ENCODE measurements around the gene CYP4V2. TPM values are rescaled to one million over a fixed set of nuclear protein-coding genes. Genes with fewer than 3 reads are reported as not detected.
"Not testable (repeated sequence)": the region's sequence is repeated elsewhere in the genome, so short reads cannot be mapped to it uniquely, and the experiment has no call there.

Gene CYP4V2
- polyA plus RNA-seq, 3 donors, result 11.8 to 18.1 (median 14.0) TPM

- 31 to 63% (median 56%) methylated on average over 1 of the region's 1 CpG for WGBS, 3 donors
- no peak overlapping the region for H3K27ac ChIP-seq (ENCODE audit: low read depth, low read length)
Measured at GRCh38 chr4:186217733-186218293, 26.4 kb downstream of the CYP4V2 start.

- no peak overlapping the region for H3K27ac ChIP-seq (ENCODE audit: low read depth, low read length)
- WGBS, 3 donors, result 86 to 97% (median 90%) methylated on average over 1 of the region's 1 CpG
Measured at GRCh38 chr4:186221624-186222023, 30.3 kb downstream of the CYP4V2 start.

GRCh38 chr4:186225848-186226247 lies 34.5 kb downstream of the CYP4V2 start:
- H3K27ac ChIP-seq (ENCODE audit: low read depth, low read length), result no peak overlapping the region

- H3K27ac ChIP-seq (ENCODE audit: low read depth, low read length), result no peak overlapping the region
- WGBS, 3 donors, result 92 to 96% (median 92%) methylated on average over 3 of the region's 3 CpGs
Measured at GRCh38 chr4:186226521-186227189, 35.3 kb downstream of the CYP4V2 start.

GRCh38 chr4:186227221-186227620 lies 35.9 kb downstream of the CYP4V2 start, which contains the start of gene KLKB1:
Gene KLKB1, plus strand, starts transcription at chr4:186227507. Its CDS starts 689 bp downstream, at chr4:186228196.
- 60 to 71% (median 61%) methylated on average over 5 of the region's 5 CpGs for WGBS, 3 donors
- no peak within 1 kb of the TSS for H3K27ac ChIP-seq (ENCODE audit: low read depth, low read length)

- no peak overlapping the region for H3K27ac ChIP-seq (ENCODE audit: low read depth, low read length)
- WGBS, 3 donors, result 28 to 46% (median 30%) methylated on average over 2 of the region's 2 CpGs
Measured at GRCh38 chr4:186227744-186228513, 36.6 kb downstream of the CYP4V2 start.

GRCh38 chr4:186228514-186228894 lies 37.1 kb downstream of the CYP4V2 start:
- WGBS, 3 donors, result 56 to 72% (median 59%) methylated on average over 2 of the region's 2 CpGs

GRCh38 chr4:186234367-186234766 lies 43.0 kb downstream of the CYP4V2 start:
- H3K27ac ChIP-seq (ENCODE audit: low read depth, low read length), result no peak overlapping the region
- WGBS, 3 donors, result 31 to 55% (median 51%) methylated on average over 2 of the region's 2 CpGs

More at GRCh38 chr4:186228514-186228894, 37.1 kb downstream of the CYP4V2 start:
- H3K27ac ChIP-seq (ENCODE audit: low read depth, low read length), result no peak overlapping the region

GRCh38 chr4:186236126-186236525 lies 44.8 kb downstream of the CYP4V2 start:
- WGBS, 3 donors, result 77 to 88% (median 85%) methylated on average over 4 of the region's 4 CpGs
- H3K27ac ChIP-seq (ENCODE audit: low read depth, low read length), result no peak overlapping the region

GRCh38 chr4:186240452-186240847 lies 49.1 kb downstream of the CYP4V2 start:
- no peak overlapping the region for H3K27ac ChIP-seq (ENCODE audit: low read depth, low read length)
- 82 to 90% (median 88%) methylated on average over 7 of the region's 7 CpGs for WGBS, 3 donors

GRCh38 chr4:186240848-186241491 lies 49.6 kb downstream of the CYP4V2 start:
- WGBS, 3 donors, result 78 to 82% (median 80%) methylated on average over 7 of the region's 7 CpGs

GRCh38 chr4:186241616-186242015 lies 50.2 kb downstream of the CYP4V2 start:
- no peak overlapping the region for H3K27ac ChIP-seq (ENCODE audit: low read depth, low read length)
- 81 to 88% (median 83%) methylated on average over 4 of the region's 4 CpGs for WGBS, 3 donors

More at GRCh38 chr4:186240848-186241491, 49.6 kb downstream of the CYP4V2 start:
- H3K27ac ChIP-seq (ENCODE audit: low read depth, low read length), result no peak overlapping the region

- not testable (repeated sequence) for H3K27ac ChIP-seq (ENCODE audit: low read depth, low read length)
- WGBS, 3 donors, result 87 to 91% (median 89%) methylated on average over 9 to 10 of the region's 10 CpGs
Measured at GRCh38 chr4:186242031-186242430, 50.7 kb downstream of the CYP4V2 start.

- WGBS, 3 donors, result 87 to 98% (median 88%) methylated on average over 2 of the region's 2 CpGs
- H3K27ac ChIP-seq (ENCODE audit: low read depth, low read length), result no peak overlapping the region
Measured at GRCh38 chr4:186243331-186243730, 52.0 kb downstream of the CYP4V2 start.

- H3K27ac ChIP-seq (ENCODE audit: low read depth, low read length), result no peak overlapping the region
- 78 to 95% (median 82%) methylated on average over 5 of the region's 5 CpGs for WGBS, 3 donors
Measured at GRCh38 chr4:186244835-186245234, 53.5 kb downstream of the CYP4V2 start.

- WGBS, 3 donors, result 85 to 92% (median 92%) methylated on average over 9 of the region's 9 CpGs
- not testable (repeated sequence) for H3K27ac ChIP-seq (ENCODE audit: low read depth, low read length)
Measured at GRCh38 chr4:186247062-186247752, 55.8 kb downstream of the CYP4V2 start.

- 69 to 81% (median 75%) methylated on average over 1 of the region's 1 CpG for WGBS, 3 donors
- H3K27ac ChIP-seq (ENCODE audit: low read depth, low read length), result no peak overlapping the region
Measured at GRCh38 chr4:186248643-186249042, 57.3 kb downstream of the CYP4V2 start.

Data from adipose tissue (tissue), 3 donors.